SK-N-SH (cell line): ENCODE data around the gene ATP5F1D. TPM values are rescaled to one million over a fixed set of nuclear protein-coding genes. Genes with fewer than 3 reads are reported as not detected.

Experiments
- CTCF ChIA-PET: fragments of 300-600, 350-600 bp; formaldehyde crosslinking; extraction: SDS; loops from one replicate; lab custom pipeline; 2021; lab: Yijun Ruan, JAX
- POLR2A ChIA-PET: fragments of 350-600 bp; sonication (Branson Sonifier 250); formaldehyde crosslinking; extraction: SDS; loops from one replicate; lab custom pipeline; 2020; ENCODE audit warnings: antibody characterized with exemption, inconsistent platforms; lab: Yijun Ruan, JAX
- DNase-seq: peaks from one replicate; pipeline ENCODE4 v3.0.0; 2012
- H2AFZ ChIP-seq: fragments of 200-600 bp; sonication (generic); 2 replicates; pipeline ENCODE4 v1.8.1; 2016; ENCODE audit warnings: antibody characterized with exemption, mild to moderate bottlenecking, low read depth
- H3F3A ChIP-seq: fragments of 200-600 bp; sonication (generic); replicated peaks from 2 replicates; pipeline ENCODE3; 2016; ENCODE audit warnings: antibody characterized with exemption, mild to moderate bottlenecking; ENCODE audit not compliant: insufficient read depth
- H3K27ac ChIP-seq, 2 experiments: fragments of 200-500 bp in 1 of 2; fragments of 200-600 bp in 1 of 2; sonication (Bioruptor generic) in 1 of 2; sonication (generic), shearing (Covaris generic) in 1 of 2; 2 replicates each; pipeline versions ENCODE4 v1.5.1 to v1.6.1; 2014 to 2016; ENCODE audit warnings: low read depth in 2 of 2, inconsistent platforms in 1 of 2, low read length in 1 of 2, mild to moderate bottlenecking in 1 of 2, mixed read lengths in 1 of 2
- H3K27me3 ChIP-seq: fragments of 200-600 bp; sonication (generic), shearing (Covaris generic); 2 replicates; pipeline ENCODE4 v1.6.1; 2016; ENCODE audit warnings: mixed run types; ENCODE audit not compliant: insufficient read depth
- H3K36me3 ChIP-seq, 2 experiments: fragments of 200-500 bp in 1 of 2; fragments of 200-600 bp in 1 of 2; sonication (Bioruptor generic) in 1 of 2; sonication (generic) in 1 of 2; replicated peaks in 1 of 2; 2 replicates each; pipeline versions ENCODE3 to v1.5.1; 2014 to 2016; ENCODE audit warnings: low read length in 1 of 2, mild to moderate bottlenecking in 1 of 2; ENCODE audit not compliant: insufficient read depth in 2 of 2, control insufficient read depth in 1 of 2
- H3K4me1 ChIP-seq, 2 experiments: fragments of 200-500 bp in 1 of 2; fragments of 200-600 bp in 1 of 2; sonication (Bioruptor generic) in 1 of 2; sonication (generic), shearing (Covaris generic) in 1 of 2; 2 replicates each; pipeline versions ENCODE4 v1.5.1 to v1.6.1; 2014 to 2016; ENCODE audit warnings: low read depth in 1 of 2, low read length in 1 of 2, mixed run types in 1 of 2; ENCODE audit not compliant: insufficient read depth in 2 of 2, control insufficient read depth in 1 of 2
- H3K4me2 ChIP-seq: fragments of 200-600 bp; sonication (generic), shearing (Covaris generic); 2 replicates; pipeline ENCODE4 v1.6.1; 2017; ENCODE audit warnings: mixed run types
- H3K4me3 ChIP-seq, 2 experiments: fragments of 200-500 bp in 1 of 2; fragments of 200-600 bp in 1 of 2; sonication (Bioruptor generic) in 1 of 2; sonication (generic), shearing (Covaris generic) in 1 of 2; 2 replicates each; pipeline versions ENCODE4 v1.5.1 to v1.8.1; 2014 to 2016; ENCODE audit warnings: low read depth in 2 of 2, inconsistent platforms in 1 of 2, low read length in 1 of 2, mild to moderate bottlenecking in 1 of 2, mixed read lengths in 1 of 2, moderate library complexity in 1 of 2
- H3K79me2 ChIP-seq: fragments of 200-600 bp; sonication (generic); 2 replicates; pipeline ENCODE4 v1.8.1; 2017; ENCODE audit warnings: mild to moderate bottlenecking; ENCODE audit not compliant: insufficient read depth
- H3K9ac ChIP-seq: fragments of 200-600 bp; sonication (generic); 2 replicates; pipeline ENCODE4 v1.6.1; 2017; ENCODE audit warnings: mixed run types
- H3K9me2 ChIP-seq: fragments of 200-600 bp; sonication (generic); 2 replicates; pipeline ENCODE4 v1.6.1; 2017; ENCODE audit warnings: mixed run types
- H3K9me3 ChIP-seq: fragments of 200-600 bp; sonication (generic); 2 replicates; pipeline ENCODE4 v1.6.1; 2017; ENCODE audit warnings: mixed run types, mild to moderate bottlenecking, moderate library complexity
- H4K20me1 ChIP-seq: fragments of 200-600 bp; sonication (generic); 2 replicates; pipeline ENCODE4 v1.6.1; 2017; ENCODE audit warnings: mild to moderate bottlenecking, mixed run types; ENCODE audit not compliant: insufficient read depth
- CHD2 ChIP-seq: fragments of 150-350 bp; IDR thresholded peaks from 2 replicates; pipeline ENCODE4 v1.6.1; 2018; ENCODE audit warnings: low read length; ENCODE audit not compliant: partially characterized antibody
- CTCF ChIP-seq: fragments of 200-600 bp; sonication (generic); IDR thresholded peaks from 2 replicates; pipeline ENCODE4 v1.6.1; 2017; ENCODE audit warnings: antibody characterized with exemption, mild to moderate bottlenecking, moderate library complexity
- EP300 ChIP-seq, 2 experiments: IDR thresholded peaks; 2 replicates each; pipeline versions ENCODE4 v1.4.0 to v1.6.1; 2012; ENCODE audit warnings: borderline replicate concordance in 1 of 2, low read depth in 1 of 2, low read length in 1 of 2
- EZH2phosphoT487 ChIP-seq: fragments of 200-600 bp; sonication (generic); IDR thresholded peaks from 2 replicates; pipeline ENCODE4 v1.6.1; 2017; ENCODE audit warnings: low read depth, mixed run types, mild to moderate bottlenecking, antibody characterized with exemption, moderate library complexity, borderline replicate concordance
- FOXM1 ChIP-seq: IDR thresholded peaks from 2 replicates; pipeline ENCODE4 v1.4.0; 2012; ENCODE audit warnings: low read depth, mild to moderate bottlenecking
- GATA2 ChIP-seq: sonication (generic); formaldehyde crosslinking; IDR thresholded peaks from 2 replicates; pipeline ENCODE4 v1.5.0; 2020; ENCODE audit warnings: mild to moderate bottlenecking, missing genetic modification reagents
- JUND ChIP-seq: IDR thresholded peaks from 2 replicates; pipeline ENCODE4 v1.4.0; 2012
- MAX ChIP-seq: IDR thresholded peaks from 2 replicates; pipeline ENCODE4 v1.4.0; 2012; ENCODE audit warnings: low read depth
- MXI1 ChIP-seq: IDR thresholded peaks from 2 replicates; pipeline ENCODE4 v1.6.1; 2012; ENCODE audit warnings: mild to moderate bottlenecking, low read depth, low read length, improper control_type of control experiment
- NFIC ChIP-seq: IDR thresholded peaks from 2 replicates; pipeline ENCODE4 v1.4.0; 2012; ENCODE audit warnings: borderline replicate concordance
- PBX3 ChIP-seq: IDR thresholded peaks from 2 replicates; pipeline ENCODE4; 2012
- POLR2AphosphoS5 ChIP-seq: IDR thresholded peaks from 2 replicates; pipeline ENCODE4 v1.6.1; 2012; ENCODE audit warnings: low read depth, low read length
- RCOR1 ChIP-seq: fragments of 150-350 bp; IDR thresholded peaks from 2 replicates; pipeline ENCODE4 v1.6.1; 2017; ENCODE audit warnings: antibody characterized with exemption, low read length
- REST ChIP-seq: IDR thresholded peaks from 2 replicates; pipeline ENCODE4 v1.6.1; 2012; ENCODE audit warnings: mild to moderate bottlenecking, low read depth, low read length, moderate library complexity
- RXRA ChIP-seq: IDR thresholded peaks from 2 replicates; pipeline ENCODE4 v1.4.0; 2012; ENCODE audit warnings: low read depth, mild to moderate bottlenecking, borderline replicate concordance
- SIN3A ChIP-seq: IDR thresholded peaks from 2 replicates; pipeline ENCODE4 v1.6.1; 2012; ENCODE audit warnings: low read depth, mild to moderate bottlenecking, low read length, moderate library complexity, borderline replicate concordance
- TAF1 ChIP-seq: IDR thresholded peaks from 2 replicates; pipeline ENCODE4 v1.6.1; 2012; ENCODE audit warnings: low read depth, mild to moderate bottlenecking, low read length, moderate library complexity, borderline replicate concordance
- TCF12 ChIP-seq: IDR thresholded peaks from 2 replicates; pipeline ENCODE4 v1.4.0; 2012
- TEAD4 ChIP-seq: IDR thresholded peaks from 2 replicates; pipeline ENCODE4 v1.4.0; 2012; ENCODE audit warnings: mild to moderate bottlenecking, borderline replicate concordance; ENCODE audit not compliant: insufficient read depth
- USF2 ChIP-seq: fragments of 150-350 bp; IDR thresholded peaks from 2 replicates; pipeline ENCODE4 v1.6.1; 2017; ENCODE audit warnings: antibody characterized with exemption, low read length, low read depth, borderline replicate concordance
- WGBS: methylation state at CpG from one replicate; pipeline ENCODE4 v1.1.6; 2017; ENCODE audit warnings: low lambda C conversion rate; 5-methylcytosine and 5-hydroxymethylcytosine counted together
- polyA plus RNA-seq, 3 experiments: library from polyadenylated mRNA; depleted of rRNA; stranded (reverse); fragments of >200 nt; gene quantifications; 2 replicates each; pipeline ENCODE4 v1.2.3, GENCODE V29; 2012

ATP5F1D gene
- polyA plus RNA-seq, 1 of the 3 experiments (the other 2 are of a cell fraction), result 226 TPM

GRCh38 chr19:1224047-1224825 is 17.3 kb upstream of the ATP5F1D start (continued):
- TF ChIP-seq TEAD4 (no peak), TCF12 (no peak), GATA2 (CRISPR knock-in tag) (no peak), MXI1 (no peak), SIN3A (no peak)
- TF ChIP-seq, all 33 proteins: peak for 0

- TF ChIP-seq CTCF, result no peak
- no peak for TF ChIP-seq NFIC
- TF ChIP-seq EP300 (IDR thresholded peaks at IDR 0.05; ENCODE audit: borderline replicate concordance in 1 of 2, low read depth in 1 of 2, low read length in 1 of 2), result no peak
- TF ChIP-seq PBX3, result no peak
- no peak for TF ChIP-seq POLR2AphosphoS5
- no peak for TF ChIP-seq TAF1
- no peak for TF ChIP-seq MAX
- no peak for TF ChIP-seq RXRA
- TF ChIP-seq TCF12, result no peak
- no peak for TF ChIP-seq FOXM1
- TF ChIP-seq RCOR1, result no peak
- no peak for TF ChIP-seq SIN3A
- no peak for TF ChIP-seq CHD2
- no peak for TF ChIP-seq REST
- no peak for TF ChIP-seq USF2
- TF ChIP-seq EZH2phosphoT487, result no peak
- no peak for TF ChIP-seq GATA2 (CRISPR knock-in tag)
- no peak for TF ChIP-seq JUND
- TF ChIP-seq, all 33 proteins: peak for 0
- CTCF ChIA-PET, result interaction anchor here (1.3 to 2.2 kb wide), 5 partner anchors 8 to 112 kb away, joined by 6 to 12 read pairs (median 7); partner anchors contain the start of gene ATP5F1D
Measured at GRCh38 chr19:1224847-1225246, 16.7 kb upstream of the ATP5F1D start.

More at GRCh38 chr19:1224847-1225246, 16.7 kb upstream of the ATP5F1D start:
- no peak overlapping the region for H3K4me2 ChIP-seq
- H3K27me3 ChIP-seq, result no peaks in the 10 kb centered on the region
- DNase-seq, result no peak
- no peak overlapping the region for H3K4me3 ChIP-seq
- no peaks in the 10 kb centered on the region for H3K9me2 ChIP-seq
- POLR2A ChIA-PET, result interaction anchor here (1.7 kb wide), 1 partner anchor 44 kb away, joined by 4 read pairs; the partner anchor contains the start of gene CIRBP
- peaks cover 0 to 5% of the 10 kb centered on the region in 2 experiments; a peak in 1 of 4 replicates for H3K4me1 ChIP-seq
- H3F3A ChIP-seq, result peaks cover 3% of the 10 kb centered on the region
- H3K9me3 ChIP-seq, result no peaks in the 10 kb centered on the region
- H2AFZ ChIP-seq, result no peak overlapping the region
- H3K27ac ChIP-seq, result no peak overlapping the region
- WGBS, result 89% methylated on average over 4 of the region's 16 CpGs
- peaks cover 15% of the 10 kb centered on the region; the same call in 1 of the 2 replicates for H4K20me1 ChIP-seq
- H3K9ac ChIP-seq, result no peak overlapping the region
- H3K36me3 ChIP-seq, result peaks cover 0 to 55% of the 10 kb centered on the region in 2 experiments
- H3K79me2 ChIP-seq, result peaks cover 13% of the 10 kb centered on the region
